Ishikawa (cell line): ENCODE results near the gene RABEP2.

Source experiments
- CREB1 ChIP-seq: IDR thresholded peaks from 2 replicates; pipeline ENCODE4 v1.6.1; 2012; ENCODE audit warnings: low read depth
- EGR1 ChIP-seq: IDR thresholded peaks from 2 replicates; pipeline ENCODE4 v1.6.1; 2012
- EP300 ChIP-seq: IDR thresholded peaks from 2 replicates; pipeline ENCODE4 v1.6.1; 2012; ENCODE audit warnings: borderline replicate concordance
- TAF1 ChIP-seq: IDR thresholded peaks from 2 replicates; pipeline ENCODE4 v1.6.1; 2012; ENCODE audit warnings: low read depth, mild to moderate bottlenecking
- TEAD4 ChIP-seq: IDR thresholded peaks from 2 replicates; pipeline ENCODE4 v1.6.1; 2012

DNA sequence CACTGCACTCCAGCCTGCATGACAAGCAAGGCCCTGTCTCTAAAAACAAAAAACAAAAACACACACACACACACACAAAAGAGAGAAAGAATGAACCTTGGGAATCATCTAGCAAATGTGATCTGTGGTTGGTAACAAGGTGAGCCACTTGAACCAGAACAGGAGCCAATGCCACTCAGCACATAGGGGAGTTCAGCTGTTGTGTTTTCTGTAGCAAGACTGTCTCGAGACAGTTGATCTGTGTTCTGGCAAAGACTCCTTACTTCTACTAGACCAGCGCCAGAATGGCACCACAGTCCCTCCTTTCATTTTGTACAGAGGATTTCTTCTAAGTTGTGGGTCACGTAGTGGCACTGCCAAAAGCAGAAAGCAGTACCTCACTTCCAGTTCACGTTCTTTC, 26.1 kb downstream of the RABEP2 start:
- TF ChIP-seq EGR1 = no peak
- no peak for TF ChIP-seq TEAD4
- no peak for TF ChIP-seq CREB1
- no peak for TF ChIP-seq TAF1
- TF ChIP-seq EP300 = no peak
